SU-DHL-6 (cell line): ENCODE results near the gene ERBB4.

Source experiments
- H2AFZ ChIP-seq: fragments of 200-600 bp; sonication (generic); 2 replicates; pipeline ENCODE4 v1.6.1; 2014; ENCODE audit warnings: low read depth, mild to moderate bottlenecking, moderate library complexity, mixed read lengths, antibody characterized with exemption, low read length; ENCODE audit not compliant: severe bottlenecking
- H3F3A ChIP-seq: fragments of 200-600 bp; shearing (Covaris generic); 2 replicates; pipeline ENCODE4 v1.6.0; 2016; ENCODE audit warnings: antibody characterized with exemption, mild to moderate bottlenecking; ENCODE audit not compliant: insufficient read depth
- H3K27ac ChIP-seq: fragments of 200-600 bp; sonication (generic); 2 replicates; pipeline ENCODE4 v1.5.1; 2016; ENCODE audit warnings: low read depth, mild to moderate bottlenecking, low read length, moderate library complexity, mixed read lengths
- H3K27me3 ChIP-seq: fragments of 200-600 bp; sonication (generic), shearing (Covaris generic); 2 replicates; pipeline ENCODE4 v1.6.0; 2014; ENCODE audit warnings: mild to moderate bottlenecking, low read length
- H3K36me3 ChIP-seq: fragments of 200-600 bp; sonication (generic); 2 replicates; pipeline ENCODE4 v1.6.1; 2014; ENCODE audit warnings: mild to moderate bottlenecking, low read length, mixed read lengths
- H3K4me2 ChIP-seq: fragments of 300-600, 200-600 bp; shearing (Covaris generic), sonication (generic); 2 replicates; pipeline ENCODE4 v1.6.0; 2014; ENCODE audit warnings: low read length, low read depth, mild to moderate bottlenecking; ENCODE audit not compliant: poor library complexity, severe bottlenecking
- H3K4me3 ChIP-seq: fragments of 200-600 bp; sonication (generic); 2 replicates; pipeline ENCODE4 v1.5.1; 2014; ENCODE audit warnings: antibody characterized with exemption, low read length, mild to moderate bottlenecking, mixed read lengths; ENCODE audit not compliant: insufficient read depth, poor library complexity, severe bottlenecking
- H3K79me2 ChIP-seq: fragments of 200-600 bp; sonication (generic); 2 replicates; pipeline ENCODE4 v1.6.1; 2014; ENCODE audit warnings: mild to moderate bottlenecking, low read length, moderate library complexity; ENCODE audit not compliant: insufficient read depth
- H3K9ac ChIP-seq: fragments of 200-600 bp; sonication (generic); 2 replicates; pipeline ENCODE4 v1.7.0; 2014; ENCODE audit warnings: mild to moderate bottlenecking, low read length
- H3K9me2 ChIP-seq: fragments of 200-600 bp; sonication (generic); replicated peaks from 2 replicates; pipeline ENCODE4 v1.6.1; 2014; ENCODE audit warnings: low read length; ENCODE audit not compliant: insufficient read depth
- H3K9me3 ChIP-seq: fragments of 200-600 bp; sonication (generic); 2 replicates; pipeline ENCODE4 v1.6.1; 2014; ENCODE audit warnings: low read length, mixed read lengths; ENCODE audit not compliant: insufficient read depth
- H4K20me1 ChIP-seq: fragments of 200-600 bp; sonication (generic); 2 replicates; pipeline ENCODE4 v1.6.1; 2014; ENCODE audit warnings: low read depth, mild to moderate bottlenecking, antibody characterized with exemption, low read length, moderate library complexity, mixed read lengths
- CTCF ChIP-seq: fragments of 200-600 bp; sonication (generic); IDR thresholded peaks from one replicate; pipeline ENCODE4 v1.5.1; 2017; ENCODE audit warnings: antibody characterized with exemption, mild to moderate bottlenecking, low read length, moderate library complexity; ENCODE audit not compliant: insufficient read depth, poor library complexity, severe bottlenecking
- EZH2phosphoT487 ChIP-seq: fragments of 200-600 bp; sonication (generic), shearing (Covaris generic); conservative IDR thresholded peaks from 2 replicates; pipeline ENCODE4 v1.6.1; 2018; ENCODE audit warnings: mild to moderate bottlenecking, antibody characterized with exemption, low read length, moderate library complexity, mixed read lengths

ERBB4 gene

GRCh38 chr2:211396815-211397214, 1141.8 kb downstream of the ERBB4 start:
- no peaks in the 10 kb centered on the region for H3K27me3 ChIP-seq
- no peaks in the 10 kb centered on the region for H3K9me3 ChIP-seq
- no peak overlapping the region for H3K4me2 ChIP-seq
- TF ChIP-seq EZH2phosphoT487 = no peak
- no peak for TF ChIP-seq CTCF
- no peak overlapping the region for H3K27ac ChIP-seq
- H3K4me3 ChIP-seq = no peak overlapping the region
- no peaks in the 10 kb centered on the region for H3K36me3 ChIP-seq
- H3K79me2 ChIP-seq = no peaks in the 10 kb centered on the region
- no peak overlapping the region for H2AFZ ChIP-seq
- H4K20me1 ChIP-seq = no peaks in the 10 kb centered on the region
- no peaks in the 10 kb centered on the region for H3K9me2 ChIP-seq
- no peak overlapping the region for H3K9ac ChIP-seq
- H3F3A ChIP-seq = no peaks in the 10 kb centered on the region

- Histone ChIP-seq H3K27ac (no peak overlapping the region), H3F3A (no peaks in the 10 kb centered on the region), H3K4me3 (no peak overlapping the region), H3K36me3 (no peaks in the 10 kb centered on the region), H2AFZ (no peak overlapping the region), H4K20me1 (no peaks in the 10 kb centered on the region), H3K4me2 (no peak overlapping the region), H3K9ac (no peak overlapping the region), H3K79me2 (no peaks in the 10 kb centered on the region), H3K27me3 (no peaks in the 10 kb centered on the region), H3K9me3 (no peaks in the 10 kb centered on the region), H3K9me2 (no peaks in the 10 kb centered on the region)
- TF ChIP-seq CTCF (no peak), EZH2phosphoT487 (no peak)
These were observed 1147.4 kb downstream of the ERBB4 start for GRCh38 chr2:211391189-211391567.

GRCh38 chr2:211390536-211391188, 1147.9 kb downstream of the ERBB4 start:
- Histone ChIP-seq H3K4me2 (no peak overlapping the region), H3K27ac (no peak overlapping the region), H3K9me2 (no peaks in the 10 kb centered on the region), H4K20me1 (no peaks in the 10 kb centered on the region), H3K79me2 (no peaks in the 10 kb centered on the region), H3K4me3 (no peak overlapping the region), H3K27me3 (no peaks in the 10 kb centered on the region), H3K9ac (no peak overlapping the region), H3F3A (no peaks in the 10 kb centered on the region), H2AFZ (no peak overlapping the region), H3K9me3 (no peaks in the 10 kb centered on the region), H3K36me3 (no peaks in the 10 kb centered on the region)
- TF ChIP-seq EZH2phosphoT487 = no peak
- TF ChIP-seq CTCF = no peak
